ENCODE data around the gene TSPAN1. TPM values are rescaled to one million over a fixed set of nuclear protein-coding genes. Genes with fewer than 3 reads are reported as not detected.

TSPAN1 gene, protein sequence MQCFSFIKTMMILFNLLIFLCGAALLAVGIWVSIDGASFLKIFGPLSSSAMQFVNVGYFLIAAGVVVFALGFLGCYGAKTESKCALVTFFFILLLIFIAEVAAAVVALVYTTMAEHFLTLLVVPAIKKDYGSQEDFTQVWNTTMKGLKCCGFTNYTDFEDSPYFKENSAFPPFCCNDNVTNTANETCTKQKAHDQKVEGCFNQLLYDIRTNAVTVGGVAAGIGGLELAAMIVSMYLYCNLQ
- 0.51 to 0.63 TPM (median 0.52 TPM) in 3 replicates for total RNA-seq

DNA sequence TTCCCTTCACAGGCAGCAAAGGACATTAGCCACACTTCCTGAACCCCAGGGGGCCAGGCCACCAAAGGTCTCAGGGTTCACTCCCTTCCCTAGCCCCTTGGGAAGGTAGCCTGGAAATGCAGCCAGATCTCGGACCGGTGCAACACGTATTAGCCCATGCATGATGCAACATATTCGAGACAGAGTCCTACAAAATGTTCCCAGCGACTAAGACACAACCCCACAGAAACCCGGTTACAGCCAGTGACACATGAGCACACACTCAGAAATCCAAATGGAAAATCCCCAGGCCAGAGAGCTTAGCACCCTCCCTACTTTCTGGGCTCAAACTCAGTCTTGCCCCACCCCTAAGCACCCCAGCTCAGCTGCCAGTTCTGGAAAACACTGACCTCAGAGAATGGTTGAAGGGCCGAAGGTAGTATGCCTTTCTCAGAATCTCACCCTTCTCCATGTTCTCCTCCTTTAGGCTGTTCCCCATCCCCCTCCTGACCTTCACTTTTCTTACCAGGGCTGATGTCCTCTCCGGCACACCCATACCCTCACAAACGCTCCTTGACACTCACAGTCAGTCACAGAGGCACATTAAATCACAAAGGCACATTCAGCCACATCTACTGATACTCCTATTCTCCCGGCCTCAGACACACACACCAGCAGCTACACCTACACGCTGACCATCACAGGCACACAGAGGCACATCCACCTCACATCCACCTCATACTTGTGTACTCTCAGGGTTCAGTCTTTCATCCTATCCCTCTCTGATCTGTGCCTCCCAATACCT lies at the start of gene TSPAN1:
TSS of gene TSPAN1 (plus strand) at position 640 of the 784 bp plus-strand sequence. CDS start 6,021 bp downstream, outside the sequence.
- DNase-seq (ENCODE audit: low spot score in 2 of 2, unreplicated experiment in 2 of 2): no peak
- no peaks in the 10 kb centered on the region for H3K9me3 Mint-ChIP-seq
- H3K4me3 Mint-ChIP-seq: no peak within 1 kb of the TSS
- TF ChIP-seq, protein P1, sequence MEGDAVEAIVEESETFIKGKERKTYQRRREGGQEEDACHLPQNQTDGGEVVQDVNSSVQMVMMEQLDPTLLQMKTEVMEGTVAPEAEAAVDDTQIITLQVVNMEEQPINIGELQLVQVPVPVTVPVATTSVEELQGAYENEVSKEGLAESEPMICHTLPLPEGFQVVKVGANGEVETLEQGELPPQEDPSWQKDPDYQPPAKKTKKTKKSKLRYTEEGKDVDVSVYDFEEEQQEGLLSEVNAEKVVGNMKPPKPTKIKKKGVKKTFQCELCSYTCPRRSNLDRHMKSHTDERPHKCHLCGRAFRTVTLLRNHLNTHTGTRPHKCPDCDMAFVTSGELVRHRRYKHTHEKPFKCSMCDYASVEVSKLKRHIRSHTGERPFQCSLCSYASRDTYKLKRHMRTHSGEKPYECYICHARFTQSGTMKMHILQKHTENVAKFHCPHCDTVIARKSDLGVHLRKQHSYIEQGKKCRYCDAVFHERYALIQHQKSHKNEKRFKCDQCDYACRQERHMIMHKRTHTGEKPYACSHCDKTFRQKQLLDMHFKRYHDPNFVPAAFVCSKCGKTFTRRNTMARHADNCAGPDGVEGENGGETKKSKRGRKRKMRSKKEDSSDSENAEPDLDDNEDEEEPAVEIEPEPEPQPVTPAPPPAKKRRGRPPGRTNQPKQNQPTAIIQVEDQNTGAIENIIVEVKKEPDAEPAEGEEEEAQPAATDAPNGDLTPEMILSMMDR (IDR thresholded peaks at IDR 0.05; ENCODE audit: unreplicated experiment): no peak
- H3K36me3 Mint-ChIP-seq: no peaks in the 10 kb centered on the region
- H3K4me1 Mint-ChIP-seq: peaks cover 14% of the 10 kb centered on the region
- H3K27ac Mint-ChIP-seq: no peak within 1 kb of the TSS
- no peaks in the 10 kb centered on the region for H3K27me3 Mint-ChIP-seq (ENCODE audit: low read depth)

DNA sequence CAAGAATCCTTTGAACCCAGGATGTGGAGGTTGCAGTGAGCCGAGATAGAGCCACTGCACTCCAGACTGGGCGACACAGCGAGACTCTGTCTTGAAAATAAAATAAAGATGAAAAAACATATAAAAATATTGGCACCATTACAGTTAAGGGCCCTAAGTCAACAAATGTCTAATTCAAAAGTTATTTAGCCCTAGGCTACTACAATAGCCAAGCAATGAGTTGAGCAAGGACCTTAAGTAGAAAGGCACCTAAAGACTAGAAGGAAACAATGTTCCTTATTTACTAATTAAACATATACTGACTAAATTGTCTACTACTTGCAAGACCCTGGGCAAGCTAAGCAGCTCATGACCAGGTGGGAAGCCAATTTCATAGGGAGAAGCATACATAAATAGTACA lies 46.5 kb upstream of the TSPAN1 start:
- H3K36me3 Mint-ChIP-seq: no peaks in the 10 kb centered on the region
- peak overlapping the region; percentile 56 for H3K4me3 Mint-ChIP-seq
- peaks cover 30% of the 10 kb centered on the region for H3K4me1 Mint-ChIP-seq
- no peak for DNase-seq (ENCODE audit: low spot score in 2 of 2, unreplicated experiment in 2 of 2)
- no peaks in the 10 kb centered on the region for H3K9me3 Mint-ChIP-seq
- TF ChIP-seq, protein P1 (IDR thresholded peaks at IDR 0.05; ENCODE audit: unreplicated experiment): no peak
- H3K27me3 Mint-ChIP-seq (ENCODE audit: low read depth): no peaks in the 10 kb centered on the region
- H3K27ac Mint-ChIP-seq: no peak overlapping the region

DNA sequence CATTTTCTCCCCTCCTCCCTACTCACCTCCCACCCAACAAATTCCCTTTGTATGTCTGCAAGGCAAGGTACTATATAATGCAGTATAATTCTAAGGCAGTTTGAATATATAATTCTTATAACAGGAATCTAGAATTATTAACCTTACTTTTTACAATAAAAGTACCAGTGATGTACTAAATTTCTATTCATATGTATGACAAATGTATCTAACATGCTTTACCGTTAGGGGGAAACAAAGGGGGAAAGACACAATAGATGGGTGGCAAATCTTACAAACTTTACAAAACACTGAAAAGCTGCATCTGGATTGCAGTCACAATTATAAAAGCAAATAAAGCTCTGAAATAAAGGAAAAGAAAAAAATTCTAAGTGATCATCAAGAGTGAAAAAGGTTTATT lies 44.8 kb upstream of the TSPAN1 start:
- Mint-ChIP-seq H3K27ac (peak overlapping the region; percentile 39), H3K9me3 (no peaks in the 10 kb centered on the region), H3K36me3 (no peaks in the 10 kb centered on the region), H3K4me3 (peak overlapping the region; percentile 93), H3K4me1 (peaks cover 48% of the 10 kb centered on the region), H3K27me3 (ENCODE audit: low read depth) (no peaks in the 10 kb centered on the region)
- DNase-seq (ENCODE audit: low spot score in 2 of 2, unreplicated experiment in 2 of 2): no peak
- TF ChIP-seq, protein P1 (IDR thresholded peaks at IDR 0.05; ENCODE audit: unreplicated experiment): no peak

DNA sequence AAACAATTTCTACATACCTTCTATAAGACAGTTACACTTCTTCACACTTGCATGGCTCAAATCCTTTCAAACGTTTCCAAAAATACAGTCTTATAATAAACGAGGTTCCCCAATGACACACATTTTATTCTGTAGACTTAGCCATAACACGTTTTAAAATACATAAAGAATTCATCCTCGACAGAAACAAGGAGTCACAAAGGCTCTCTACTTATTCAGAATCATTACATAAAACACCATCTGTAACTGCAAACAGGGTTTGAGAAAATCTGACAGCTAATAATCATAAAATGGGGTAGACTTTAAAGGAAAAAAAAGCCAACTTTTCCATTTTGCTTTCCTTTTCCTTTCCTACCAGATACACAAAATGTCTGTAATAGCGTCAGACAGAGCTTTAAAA lies 44.3 kb upstream of the TSPAN1 start:
- DNase-seq (ENCODE audit: low spot score in 2 of 2, unreplicated experiment in 2 of 2): no peak
- Mint-ChIP-seq H3K27ac (peak overlapping the region; percentile 60), H3K9me3 (no peaks in the 10 kb centered on the region), H3K4me3 (peak overlapping the region; percentile 93), H3K36me3 (no peaks in the 10 kb centered on the region), H3K27me3 (ENCODE audit: low read depth) (no peaks in the 10 kb centered on the region), H3K4me1 (peaks cover 53% of the 10 kb centered on the region)
- TF ChIP-seq, protein P1 (IDR thresholded peaks at IDR 0.05; ENCODE audit: unreplicated experiment): no peak

DNA sequence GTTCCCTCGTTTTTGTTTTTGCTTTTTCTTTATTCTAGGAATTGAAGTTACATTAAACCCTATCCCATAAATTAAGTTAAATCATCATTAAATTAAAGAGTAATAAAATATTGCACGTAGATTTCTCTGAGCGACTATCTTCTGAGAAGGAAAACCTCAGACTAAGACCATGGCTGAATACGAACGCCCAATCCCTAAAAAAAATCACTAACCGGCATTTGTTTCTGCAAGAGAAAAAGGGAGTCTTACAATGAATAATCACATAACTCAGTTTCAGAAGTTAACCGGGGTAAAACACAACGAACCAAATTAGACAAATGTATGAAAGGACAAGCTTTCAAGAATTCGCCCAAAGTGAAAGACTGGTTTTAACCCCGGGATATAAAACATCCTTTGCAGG lies 43.8 kb upstream of the TSPAN1 start:
- Mint-ChIP-seq H3K4me3 (peak overlapping the region; percentile 93), H3K9me3 (no peaks in the 10 kb centered on the region), H3K27ac (peak overlapping the region; percentile 87), H3K36me3 (no peaks in the 10 kb centered on the region), H3K27me3 (ENCODE audit: low read depth) (no peaks in the 10 kb centered on the region), H3K4me1 (peaks cover 54% of the 10 kb centered on the region)
- DNase-seq (ENCODE audit: low spot score in 2 of 2, unreplicated experiment in 2 of 2): no peak
- TF ChIP-seq, protein P1 (IDR thresholded peaks at IDR 0.05; ENCODE audit: unreplicated experiment): no peak
